NB4 (cell line): ENCODE results near the gene ACOT12.

ENCODE experiments used
- MYC ChIP-seq: IDR thresholded peaks from 2 replicates; pipeline ENCODE4 v1.6.1; 2011; ENCODE audit warnings: low read depth, low read length
- POLR2A ChIP-seq: IDR thresholded peaks from 2 replicates; pipeline ENCODE4 v1.6.1; 2011; ENCODE audit warnings: mild to moderate bottlenecking; ENCODE audit not compliant: insufficient read length; ENCODE audit errors: extremely low read depth
- TF ChIP-seq, protein P1 (sequence below): IDR thresholded peaks from one replicate; pipeline ENCODE4 v1.5.1; 2012; ENCODE audit warnings: low read depth, low read length
- TF ChIP-seq, protein P2 (sequence below): IDR thresholded peaks from 2 replicates; pipeline ENCODE4 v1.6.1; 2011; ENCODE audit warnings: low read depth, low read length

DNA sequence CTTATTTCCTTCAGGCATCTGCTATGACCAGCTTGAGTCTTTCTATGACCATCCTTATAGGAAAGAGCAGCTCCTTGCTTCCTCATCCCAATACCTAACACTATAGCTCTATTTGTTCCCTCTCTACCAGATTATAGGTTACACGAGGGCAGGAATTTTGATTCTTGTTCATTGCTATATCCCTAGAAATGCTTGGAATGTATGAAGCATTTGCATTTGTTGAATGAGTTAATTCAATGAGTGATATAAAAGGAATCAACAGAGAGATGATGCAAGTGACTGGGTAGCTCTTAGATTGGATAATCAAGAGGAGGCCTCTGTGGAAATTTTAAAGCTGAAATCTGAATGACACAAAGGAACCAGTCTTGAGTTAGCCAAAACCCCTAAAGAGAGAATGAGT is 78.6 kb downstream of the ACOT12 start:
- TF ChIP-seq POLR2A (no peak), MYC (no peak)
- TF ChIP-seq, protein P1, sequence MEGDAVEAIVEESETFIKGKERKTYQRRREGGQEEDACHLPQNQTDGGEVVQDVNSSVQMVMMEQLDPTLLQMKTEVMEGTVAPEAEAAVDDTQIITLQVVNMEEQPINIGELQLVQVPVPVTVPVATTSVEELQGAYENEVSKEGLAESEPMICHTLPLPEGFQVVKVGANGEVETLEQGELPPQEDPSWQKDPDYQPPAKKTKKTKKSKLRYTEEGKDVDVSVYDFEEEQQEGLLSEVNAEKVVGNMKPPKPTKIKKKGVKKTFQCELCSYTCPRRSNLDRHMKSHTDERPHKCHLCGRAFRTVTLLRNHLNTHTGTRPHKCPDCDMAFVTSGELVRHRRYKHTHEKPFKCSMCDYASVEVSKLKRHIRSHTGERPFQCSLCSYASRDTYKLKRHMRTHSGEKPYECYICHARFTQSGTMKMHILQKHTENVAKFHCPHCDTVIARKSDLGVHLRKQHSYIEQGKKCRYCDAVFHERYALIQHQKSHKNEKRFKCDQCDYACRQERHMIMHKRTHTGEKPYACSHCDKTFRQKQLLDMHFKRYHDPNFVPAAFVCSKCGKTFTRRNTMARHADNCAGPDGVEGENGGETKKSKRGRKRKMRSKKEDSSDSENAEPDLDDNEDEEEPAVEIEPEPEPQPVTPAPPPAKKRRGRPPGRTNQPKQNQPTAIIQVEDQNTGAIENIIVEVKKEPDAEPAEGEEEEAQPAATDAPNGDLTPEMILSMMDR = no peak
- TF ChIP-seq, protein P2, sequence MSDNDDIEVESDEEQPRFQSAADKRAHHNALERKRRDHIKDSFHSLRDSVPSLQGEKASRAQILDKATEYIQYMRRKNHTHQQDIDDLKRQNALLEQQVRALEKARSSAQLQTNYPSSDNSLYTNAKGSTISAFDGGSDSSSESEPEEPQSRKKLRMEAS = no peak
